Retinal pigment epithelial cell (primary cell): ENCODE data around the gene DCTN1.
"Not testable (repeated sequence)": the region's sequence is repeated elsewhere in the genome, so short reads cannot be mapped to it uniquely, and the experiment has no call there.

Experiments used
- DNase-seq: peaks from one replicate; pipeline ENCODE4 v3.0.0-alpha.2; 2010; ENCODE audit warnings: low read depth
- H3K4me3 ChIP-seq: 2 replicates; pipeline ENCODE4 v1.5.1; 2011; ENCODE audit warnings: mild to moderate bottlenecking, low read length, control low read depth, moderate library complexity
- CTCF ChIP-seq: conservative IDR thresholded peaks from 2 replicates; pipeline ENCODE4 v1.5.1; 2011; ENCODE audit warnings: low read depth, low read length, control low read depth, inconsistent platforms

Gene DCTN1

DNA sequence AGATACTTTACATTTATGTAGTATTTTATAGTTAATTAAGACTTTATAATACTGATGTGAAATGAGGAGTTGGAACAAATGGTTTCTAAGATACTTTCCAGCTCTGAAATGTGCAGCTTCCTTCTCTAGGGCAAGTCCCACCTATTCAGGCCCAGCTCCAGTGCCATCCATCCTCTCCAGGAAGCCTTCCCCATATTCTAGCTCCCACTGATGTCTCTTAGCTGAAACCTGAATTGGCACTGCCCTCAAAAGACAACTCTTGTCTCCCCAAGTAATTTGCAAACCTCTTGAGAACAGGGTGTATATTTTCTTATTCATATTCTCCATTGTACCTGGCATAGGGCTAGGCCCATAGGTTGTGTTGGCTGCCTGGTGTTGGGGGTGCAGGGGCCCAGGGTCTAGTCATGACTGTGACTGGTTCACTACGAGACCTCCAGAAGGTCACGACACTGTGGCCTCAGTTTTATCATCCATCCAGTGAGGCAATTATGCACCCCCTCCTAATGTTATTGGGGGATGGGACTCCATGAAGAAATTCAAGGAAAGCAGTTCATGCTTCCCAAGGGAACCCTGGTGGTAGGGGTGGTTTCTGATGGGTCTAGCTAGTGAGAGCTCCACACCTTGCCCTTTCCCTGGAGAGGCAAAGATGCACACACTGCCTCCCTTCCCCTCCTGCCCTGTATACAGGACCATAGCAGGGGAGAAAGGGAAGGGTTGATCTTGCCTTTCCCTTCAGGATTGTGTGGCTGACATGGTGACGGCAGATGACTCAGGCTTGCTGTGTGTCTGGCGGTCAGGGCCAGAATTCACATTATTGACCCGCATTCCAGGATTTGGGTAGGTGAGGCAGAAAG, 44.3 kb upstream of the DCTN1 start:
- no peak for DNase-seq
- TF ChIP-seq CTCF, result no peak
- no peak overlapping the region for H3K4me3 ChIP-seq

DNA sequence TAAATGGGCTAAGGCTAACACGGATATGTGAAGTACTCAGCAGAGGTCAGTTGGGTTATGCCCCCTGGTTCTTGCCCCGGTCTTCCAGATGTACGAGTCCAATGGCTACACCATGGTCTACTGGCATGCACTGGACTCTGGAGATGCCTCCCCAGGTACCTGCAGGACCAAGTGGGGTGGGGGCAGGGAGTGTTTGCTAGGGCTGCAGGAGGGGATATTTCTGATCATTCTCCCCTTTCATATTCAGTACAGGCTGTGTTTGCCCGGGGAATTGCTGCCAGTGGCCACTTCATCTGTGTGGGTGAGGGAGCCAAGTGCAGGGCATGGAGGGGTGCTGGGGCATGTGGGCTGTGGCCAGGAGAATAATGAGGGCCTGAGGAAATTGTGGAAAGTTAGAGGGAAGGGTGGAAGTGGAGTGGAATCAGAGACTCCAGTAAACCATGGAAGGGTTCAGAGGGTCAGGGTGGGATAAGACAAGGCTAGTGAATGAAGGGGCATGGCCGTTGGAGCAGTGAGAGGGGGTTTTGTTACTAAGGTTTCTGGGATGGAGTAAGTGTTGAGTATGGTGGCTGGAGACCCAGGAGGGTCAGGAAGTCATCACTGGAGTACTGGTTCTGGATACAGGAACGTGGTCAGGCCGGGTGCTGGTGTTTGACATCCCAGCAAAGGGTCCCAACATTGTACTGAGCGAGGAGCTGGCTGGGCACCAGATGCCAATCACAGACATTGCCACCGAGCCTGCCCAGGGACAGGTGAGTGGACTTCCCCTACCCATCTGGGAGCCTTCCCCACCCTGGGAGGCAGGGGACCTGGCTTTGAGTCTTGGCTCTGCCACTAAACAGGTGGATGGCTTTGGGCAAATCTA, 43.4 kb upstream of the DCTN1 start:
- TF ChIP-seq CTCF, result no peak
- H3K4me3 ChIP-seq, result no peak overlapping the region
- no peak for DNase-seq

DNA sequence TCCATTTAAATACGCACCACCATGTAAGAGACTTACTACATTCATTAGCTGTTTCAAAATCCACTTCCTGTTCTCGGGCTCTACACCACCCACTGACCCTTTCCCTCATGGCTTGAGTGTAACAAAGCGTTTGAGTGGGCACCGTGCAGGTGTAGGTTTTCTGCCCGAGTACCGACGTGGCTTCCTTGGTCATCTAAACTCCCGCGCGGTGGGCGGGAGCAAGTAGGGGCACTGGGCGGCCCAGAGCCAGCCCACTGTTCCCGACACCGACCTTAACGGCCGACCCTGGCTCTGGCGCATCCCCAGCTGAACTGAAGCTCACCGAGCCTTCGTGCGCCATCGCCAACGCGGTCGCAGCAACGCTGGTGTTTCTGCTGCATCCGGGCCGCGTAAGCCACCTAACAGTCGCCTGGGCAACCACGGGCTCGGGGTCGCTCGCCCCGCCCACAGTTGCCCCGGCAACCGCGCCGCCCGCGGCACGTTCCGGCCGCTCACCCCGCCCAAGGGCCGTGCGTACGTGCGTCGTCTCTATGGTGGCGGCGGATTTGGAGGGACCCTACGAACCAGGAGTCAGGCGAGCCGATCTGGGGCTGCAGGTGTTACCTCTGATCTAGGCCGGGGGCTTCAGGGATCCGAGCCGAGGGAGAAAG, 41.2 kb upstream of the DCTN1 start, which contains the start of the genes C2orf81 and WDR54:
TSS of gene C2orf81 (minus strand) at position 399 of the 650 bp plus-strand sequence. CDS start at position 340, 59 bp downstream.
TSS of gene WDR54 (plus strand) at position 510 of the 650 bp plus-strand sequence. CDS start 424 bp downstream, outside the sequence.
- DNase-seq, result peak; percentile 57
- no peak for TF ChIP-seq CTCF
- H3K4me3 ChIP-seq, result peak within 1 kb of the TSS; percentile 82

DNA sequence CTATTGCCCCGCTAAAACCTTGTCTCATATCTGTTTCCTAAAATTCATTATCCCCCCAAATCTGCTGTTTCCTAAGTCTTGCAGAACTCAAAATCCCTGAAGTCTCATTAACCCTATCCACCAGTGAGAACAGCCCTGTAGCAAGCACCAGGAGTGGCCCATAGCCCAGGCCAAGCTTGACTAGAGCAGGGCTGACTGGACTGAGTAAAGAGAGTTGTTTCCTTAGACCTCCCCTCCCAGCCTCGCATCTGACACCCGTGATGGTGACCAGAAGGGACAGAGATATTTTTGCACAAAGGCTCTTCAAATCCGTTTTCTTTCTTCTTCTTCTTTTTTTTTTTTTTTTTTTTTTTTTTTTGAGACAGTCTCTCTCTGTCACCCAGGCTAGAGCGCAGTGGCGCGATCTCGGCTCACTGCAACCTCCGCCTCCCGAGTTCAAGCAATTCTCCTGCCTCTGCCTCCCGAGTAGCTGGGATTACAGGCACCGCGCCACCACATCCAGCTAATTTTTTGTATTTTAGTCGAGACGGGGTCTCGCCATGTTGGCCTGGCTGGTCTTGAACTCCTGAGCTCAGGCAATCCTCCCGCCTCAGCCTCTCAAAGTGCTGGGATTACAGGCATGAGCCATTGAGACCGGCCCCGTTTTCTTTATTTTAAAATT, 40.5 kb upstream of the DCTN1 start:
- peak overlapping the region; percentile 82 for H3K4me3 ChIP-seq
- DNase-seq, result not testable (repeated sequence)

DNA sequence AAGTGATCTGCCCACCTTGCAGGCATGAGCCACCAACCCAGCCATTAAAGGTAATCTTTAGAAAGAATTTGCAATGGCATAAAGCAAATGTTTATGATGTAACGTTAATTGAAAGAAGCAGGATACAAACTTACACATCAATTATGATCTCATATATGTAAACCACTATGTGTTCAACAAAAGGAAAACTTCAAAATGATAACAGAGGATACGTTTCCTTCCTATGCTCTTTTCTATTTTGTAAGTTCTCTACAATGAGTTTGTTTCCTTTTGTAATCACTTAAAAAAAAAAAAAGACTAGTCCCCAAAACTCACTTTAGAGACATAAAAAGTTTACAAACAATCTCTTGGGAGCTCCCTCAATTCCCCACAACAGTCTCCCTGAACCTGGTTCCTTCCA, 39.9 kb upstream of the DCTN1 start:
- DNase-seq, result no peak
- no peak overlapping the region for H3K4me3 ChIP-seq
- no peak for TF ChIP-seq CTCF

DNA sequence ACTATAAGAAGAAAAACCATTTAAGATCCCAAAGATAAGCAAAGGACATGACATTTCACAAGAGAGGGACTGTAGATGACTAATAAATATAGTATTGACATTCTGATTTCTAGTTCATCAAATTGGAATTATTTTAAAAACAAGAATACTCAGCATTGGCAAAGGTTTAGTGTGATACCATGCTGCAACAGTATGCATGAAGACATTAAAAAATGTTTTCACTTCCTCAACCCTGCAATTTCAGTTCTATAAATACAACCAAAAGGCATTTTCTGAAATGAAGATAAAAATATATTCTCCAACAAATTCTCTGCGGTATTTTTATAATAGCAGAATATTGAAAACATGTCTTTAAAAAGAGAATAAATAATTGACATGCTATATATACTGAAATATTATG, 39.2 kb upstream of the DCTN1 start:
- no peak for TF ChIP-seq CTCF
- no peak overlapping the region for H3K4me3 ChIP-seq
- no peak for DNase-seq

DNA sequence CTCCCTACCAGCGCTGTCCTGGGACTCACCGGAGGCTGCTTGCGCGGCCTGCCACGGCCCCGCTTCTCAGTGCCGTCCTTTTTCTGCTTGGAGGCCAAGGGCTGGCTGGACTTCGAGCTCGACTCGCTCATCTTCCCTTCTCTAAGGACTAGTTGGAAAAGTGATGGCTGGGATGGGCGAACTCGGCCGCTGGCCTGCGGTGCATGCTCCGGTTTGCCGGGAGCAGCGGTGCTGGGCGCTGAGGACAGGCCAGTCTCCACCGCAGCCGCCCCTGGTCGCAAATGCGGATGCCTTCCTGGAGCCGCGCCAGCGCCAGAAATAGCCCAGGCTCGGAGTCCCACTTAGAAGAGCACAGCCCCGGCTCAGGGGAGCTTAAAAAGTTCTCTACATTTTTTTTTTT, 38.2 kb upstream of the DCTN1 start:
- no peak for TF ChIP-seq CTCF
- no peak overlapping the region for H3K4me3 ChIP-seq
- no peak for DNase-seq
